OCI-LY3 (cell line): ENCODE data around the gene MAP3K12.

Source experiments
- H2AFZ ChIP-seq: fragments of 200-600, 300-600 bp; shearing (Covaris generic); 2 replicates; pipeline ENCODE4 v1.6.0; 2014; ENCODE audit warnings: antibody characterized with exemption, low read depth, low read length
- H3K27ac ChIP-seq: fragments of 200-600, 300-600 bp; sonication (generic); 2 replicates; pipeline ENCODE4 v1.5.1; 2014; ENCODE audit warnings: mild to moderate bottlenecking, low read length, moderate library complexity, mixed read lengths
- H3K27me3 ChIP-seq: fragments of 200-600, 300-600 bp; sonication (generic); 2 replicates; pipeline ENCODE4 v1.6.1; 2014; ENCODE audit warnings: low read depth, low read length, mixed read lengths
- H3K36me3 ChIP-seq: fragments of 200-600, 300-600 bp; sonication (generic); replicated peaks from 2 replicates; pipeline ENCODE3; 2014; ENCODE audit warnings: low read depth, low read length, mixed read lengths
- H3K4me1 ChIP-seq: fragments of 300-600, 200-600 bp; sonication (generic); 2 replicates; pipeline ENCODE4 v1.6.1; 2014; ENCODE audit warnings: low read length, mixed read lengths
- H3K4me2 ChIP-seq: fragments of 200-600, 300-600 bp; sonication (generic); 2 replicates; pipeline ENCODE4 v1.6.1; 2014; ENCODE audit warnings: low read length, mixed read lengths
- H3K4me3 ChIP-seq: fragments of 300-600, 200-600 bp; sonication (generic); 2 replicates; pipeline ENCODE4 v1.5.1; 2014; ENCODE audit warnings: antibody characterized with exemption, mild to moderate bottlenecking, low read length, moderate library complexity
- H3K79me2 ChIP-seq: fragments of 300-600, 200-600 bp; shearing (Covaris generic); 2 replicates; pipeline ENCODE4 v1.6.1; 2014; ENCODE audit warnings: mild to moderate bottlenecking, low read length, mixed read lengths
- H3K9ac ChIP-seq: fragments of 300-600, 200-600 bp; shearing (Covaris generic); 2 replicates; pipeline ENCODE4 v1.6.0; 2014; ENCODE audit warnings: mild to moderate bottlenecking, low read length, moderate library complexity
- H3K9me3 ChIP-seq: fragments of 200-600, 300-600 bp; shearing (Covaris generic); 2 replicates; pipeline ENCODE4 v1.6.1; 2014; ENCODE audit warnings: low read length, mixed read lengths; ENCODE audit not compliant: insufficient read depth
- H4K20me1 ChIP-seq: fragments of 200-600, 300-600 bp; sonication (generic); 2 replicates; pipeline ENCODE4 v1.6.1; 2016; ENCODE audit warnings: low read length, mixed read lengths; ENCODE audit not compliant: insufficient read depth
- CTCF ChIP-seq: fragments of 200-600, 300-600 bp; sonication (generic); IDR thresholded peaks from 2 replicates; pipeline ENCODE4 v1.5.1; 2014; ENCODE audit warnings: antibody characterized with exemption, low read length, low read depth
- EZH2phosphoT487 ChIP-seq: fragments of 200-600 bp; shearing (Covaris generic); IDR thresholded peaks from 2 replicates; pipeline ENCODE4 v1.6.1; 2018; ENCODE audit warnings: antibody characterized with exemption, mixed run types, low read depth

Gene MAP3K12

DNA sequence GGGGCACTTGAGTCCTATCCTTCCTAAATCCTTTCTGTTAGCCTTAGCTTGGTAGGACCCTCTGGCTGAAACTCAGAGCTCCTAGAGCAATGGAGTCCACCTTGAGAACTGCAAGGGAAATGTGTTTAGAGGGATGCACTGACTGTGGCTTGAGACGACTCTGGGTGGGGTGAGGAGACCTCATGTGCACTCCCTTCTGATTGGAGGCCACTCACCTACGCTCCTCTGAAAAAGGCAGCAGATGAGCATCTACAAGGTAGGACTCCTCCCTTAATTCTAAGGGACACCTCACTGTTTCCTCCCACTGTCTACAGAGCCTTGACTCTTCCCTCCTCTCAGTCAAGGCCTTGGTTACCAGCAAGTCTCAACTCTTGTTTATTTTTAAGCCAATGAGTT lies 1.0 kb downstream of the MAP3K12 start:
- H3K9me3 ChIP-seq: no peaks in the 10 kb centered on the region
- peaks cover 30% of the 10 kb centered on the region for H3K4me1 ChIP-seq
- no peak overlapping the region for H3K27ac ChIP-seq
- H2AFZ ChIP-seq: no peak overlapping the region
- 0 out of 2 replicates have a peak overlapping the region, but pooled peaks have one; percentile 80 for H3K4me3 ChIP-seq
- H3K9ac ChIP-seq: no peak overlapping the region
- H3K79me2 ChIP-seq: peaks cover 17% of the 10 kb centered on the region
- H3K4me2 ChIP-seq: peak overlapping the region; percentile 91
- no peaks in the 10 kb centered on the region for H3K36me3 ChIP-seq
- H4K20me1 ChIP-seq: no peaks in the 10 kb centered on the region
- TF ChIP-seq EZH2phosphoT487 (no peak), CTCF (no peak)
- H3K27me3 ChIP-seq: no peaks in the 10 kb centered on the region

DNA sequence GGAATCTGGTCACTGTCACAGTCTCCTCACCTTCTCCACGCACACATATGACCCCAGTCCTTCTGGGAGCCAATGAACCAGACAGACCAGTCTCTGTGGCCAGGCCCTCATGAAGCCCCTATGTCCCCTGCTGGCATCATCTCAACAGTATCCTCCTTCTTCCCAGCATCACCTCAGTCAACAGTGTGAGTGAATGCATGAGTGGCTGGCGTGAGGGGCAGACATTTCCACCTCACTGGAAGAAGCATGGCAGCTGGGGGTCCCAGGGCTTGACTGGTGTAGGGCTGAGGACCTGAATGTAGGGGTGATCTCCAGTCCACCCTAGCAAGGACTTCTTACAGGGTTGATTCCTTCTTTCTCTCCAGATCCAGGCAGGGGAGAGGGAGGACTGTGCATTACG lies 1.8 kb downstream of the MAP3K12 start:
- no peak overlapping the region for H3K9ac ChIP-seq
- no peaks in the 10 kb centered on the region for H3K36me3 ChIP-seq
- TF ChIP-seq EZH2phosphoT487 (no peak), CTCF (no peak)
- H3K4me2 ChIP-seq: no peak overlapping the region
- no peak overlapping the region for H3K27ac ChIP-seq
- H4K20me1 ChIP-seq: no peaks in the 10 kb centered on the region
- no peaks in the 10 kb centered on the region for H3K9me3 ChIP-seq
- peaks cover 30% of the 10 kb centered on the region for H3K4me1 ChIP-seq
- H3K27me3 ChIP-seq: no peaks in the 10 kb centered on the region
- H3K79me2 ChIP-seq: peaks cover 10% of the 10 kb centered on the region
- H3K4me3 ChIP-seq: no peak overlapping the region
- no peak overlapping the region for H2AFZ ChIP-seq

GRCh38 chr12:53496752-53497032 lies 2.6 kb downstream of the MAP3K12 start:
- Histone ChIP-seq H4K20me1 (no peaks in the 10 kb centered on the region), H3K36me3 (no peaks in the 10 kb centered on the region), H3K4me3 (no peak overlapping the region), H3K79me2 (peaks cover 3% of the 10 kb centered on the region), H3K4me2 (no peak overlapping the region), H2AFZ (no peak overlapping the region), H3K27me3 (no peaks in the 10 kb centered on the region), H3K27ac (no peak overlapping the region), H3K9me3 (no peaks in the 10 kb centered on the region), H3K4me1 (peaks cover 25% of the 10 kb centered on the region), H3K9ac (no peak overlapping the region)
- TF ChIP-seq EZH2phosphoT487: no peak
- TF ChIP-seq CTCF: no peak

DNA sequence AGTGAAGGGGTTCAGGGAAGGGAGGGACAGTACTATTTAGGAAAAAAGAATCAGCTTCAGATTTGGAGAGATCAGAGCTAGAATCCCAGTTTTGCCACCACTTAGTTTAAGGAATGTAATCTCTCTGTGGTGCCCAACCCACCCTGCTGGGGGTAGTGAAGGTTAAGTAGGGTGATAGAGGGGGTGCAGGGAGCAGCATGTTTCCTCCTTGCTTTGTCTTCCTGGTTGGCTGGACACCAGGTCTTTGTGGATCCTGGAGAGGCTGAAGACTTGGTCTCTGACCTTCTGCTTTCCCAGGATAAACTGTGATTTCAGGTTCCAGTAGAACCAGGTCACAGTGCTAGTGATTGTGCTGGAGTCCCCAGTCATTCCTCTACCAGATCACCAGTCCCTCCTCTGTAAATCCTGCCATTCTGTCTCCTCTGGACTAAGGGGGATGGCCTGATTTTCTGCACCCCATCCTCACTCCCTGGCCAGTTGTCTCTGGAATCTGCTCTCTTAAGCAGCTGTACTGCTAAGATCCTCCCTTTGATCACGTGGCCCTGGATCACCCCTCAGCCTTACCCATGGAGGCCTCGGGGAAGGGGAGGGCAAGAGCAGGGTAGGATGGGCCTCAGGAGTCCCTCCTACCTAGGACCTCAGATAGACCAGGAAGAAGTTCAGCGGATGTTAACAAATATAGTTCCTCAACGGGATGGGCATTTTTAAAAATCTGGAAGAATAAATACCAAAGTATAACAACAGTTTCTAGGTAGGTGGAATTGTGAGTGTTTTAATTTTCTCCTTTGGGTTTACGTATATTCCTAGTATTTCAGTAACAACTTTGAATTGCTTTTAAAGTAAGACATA lies 3.1 kb downstream of the MAP3K12 start:
- H3K4me1 ChIP-seq: peaks cover 23% of the 10 kb centered on the region
- no peaks in the 10 kb centered on the region for H3K9me3 ChIP-seq
- no peaks in the 10 kb centered on the region for H3K27me3 ChIP-seq
- H3K27ac ChIP-seq: no peak overlapping the region
- no peak for TF ChIP-seq CTCF
- TF ChIP-seq EZH2phosphoT487: no peak
- no peaks in the 10 kb centered on the region for H3K79me2 ChIP-seq
- H3K4me2 ChIP-seq: no peak overlapping the region
- no peaks in the 10 kb centered on the region for H4K20me1 ChIP-seq
- no peak overlapping the region for H2AFZ ChIP-seq
- no peak overlapping the region for H3K4me3 ChIP-seq
- H3K36me3 ChIP-seq: no peaks in the 10 kb centered on the region
- no peak overlapping the region for H3K9ac ChIP-seq
